Gastrocnemius medialis (tissue), 4 donors: ENCODE measurements around the gene YAP1.

Experiments used
- POLR2A ChIP-seq, 2 donors: fragments of 450-650 bp; IDR thresholded peaks; one replicate each; pipeline ENCODE4 v1.6.1; 2017; ENCODE audit warnings: antibody characterized with exemption in 2 of 2, mild to moderate bottlenecking in 2 of 2, moderate library complexity in 2 of 2
- TF ChIP-seq, protein P1 (sequence below), 5 experiments: fragments of 450-650 bp in 3 of 5; fragments of 200-600 bp in 2 of 5; sonication (generic) in 2 of 5; IDR thresholded peaks in 4 of 5; conservative IDR thresholded peaks in 1 of 5; 1 replicate in 4 of 5; 2 replicates in 1 of 5; pipeline ENCODE4 v1.5.1; 2016 to 2019; ENCODE audit warnings: antibody characterized with exemption in 5 of 5, mild to moderate bottlenecking in 3 of 5, moderate library complexity in 3 of 5

DNA sequence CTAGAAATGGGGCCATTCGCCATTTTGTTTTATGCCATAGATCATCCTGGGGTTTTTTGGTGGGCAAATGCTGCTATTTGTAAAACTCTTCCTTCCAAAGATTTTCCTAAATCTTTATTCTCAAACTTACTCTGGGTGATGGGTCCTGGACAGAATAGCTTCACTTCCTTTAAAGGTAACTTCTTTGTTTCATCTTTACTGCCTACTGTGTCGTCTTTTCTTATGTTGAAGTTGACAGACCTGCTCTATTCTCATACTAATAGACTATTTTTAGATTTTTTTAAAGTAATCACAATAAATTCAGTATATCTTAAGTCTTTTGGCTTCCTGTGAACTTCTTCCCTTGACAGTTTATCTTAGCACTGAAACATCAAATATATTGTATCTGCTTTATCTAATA is 98.6 kb downstream of the YAP1 start:
- TF ChIP-seq, protein P1, sequence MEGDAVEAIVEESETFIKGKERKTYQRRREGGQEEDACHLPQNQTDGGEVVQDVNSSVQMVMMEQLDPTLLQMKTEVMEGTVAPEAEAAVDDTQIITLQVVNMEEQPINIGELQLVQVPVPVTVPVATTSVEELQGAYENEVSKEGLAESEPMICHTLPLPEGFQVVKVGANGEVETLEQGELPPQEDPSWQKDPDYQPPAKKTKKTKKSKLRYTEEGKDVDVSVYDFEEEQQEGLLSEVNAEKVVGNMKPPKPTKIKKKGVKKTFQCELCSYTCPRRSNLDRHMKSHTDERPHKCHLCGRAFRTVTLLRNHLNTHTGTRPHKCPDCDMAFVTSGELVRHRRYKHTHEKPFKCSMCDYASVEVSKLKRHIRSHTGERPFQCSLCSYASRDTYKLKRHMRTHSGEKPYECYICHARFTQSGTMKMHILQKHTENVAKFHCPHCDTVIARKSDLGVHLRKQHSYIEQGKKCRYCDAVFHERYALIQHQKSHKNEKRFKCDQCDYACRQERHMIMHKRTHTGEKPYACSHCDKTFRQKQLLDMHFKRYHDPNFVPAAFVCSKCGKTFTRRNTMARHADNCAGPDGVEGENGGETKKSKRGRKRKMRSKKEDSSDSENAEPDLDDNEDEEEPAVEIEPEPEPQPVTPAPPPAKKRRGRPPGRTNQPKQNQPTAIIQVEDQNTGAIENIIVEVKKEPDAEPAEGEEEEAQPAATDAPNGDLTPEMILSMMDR (IDR thresholded peaks at IDR 0.05 in 4 of 5, conservative IDR thresholded peaks at IDR 0.05 in 1 of 5) = no peak
- no peak for TF ChIP-seq POLR2A (IDR thresholded peaks at IDR 0.05)
